A172 (cell line): Measurements from ENCODE around the gene WWOX. TPM values are rescaled to one million over a fixed set of nuclear protein-coding genes. Genes with fewer than 3 reads are reported as not detected.
"Not testable (repeated sequence)": the region's sequence is repeated elsewhere in the genome, so short reads cannot be mapped to it uniquely, and the experiment has no call there.

Experiments used
- DNase-seq: peaks from one replicate; pipeline ENCODE4 v3.0.0-alpha.2; 2015; ENCODE audit warnings: low spot score
- total RNA-seq: library from RNA; depleted of rRNA; stranded (reverse); fragments of >200 nt; shearing (Covaris generic); gene quantifications from 2 replicates; pipeline ENCODE4 v1.2.3, GENCODE V29; 2014; rRNA removed

Gene WWOX
- total RNA-seq = 26.1 and 29.6 TPM in 2 replicates

- peak; percentile 97 for DNase-seq
Observed at GRCh38 chr16:78099271-78100111, at the start of gene WWOX. TSS of gene WWOX (plus strand) at chr16:78099654.

- no peak for DNase-seq
Observed at GRCh38 chr16:78050734-78051400, 48.6 kb upstream of the WWOX start.

- DNase-seq = no peak
Observed at GRCh38 chr16:78057803-78058564, 41.5 kb upstream of the WWOX start.

- not testable (repeated sequence) for DNase-seq
Observed at GRCh38 chr16:78059806-78060205, 39.6 kb upstream of the WWOX start.

- DNase-seq = no peak
Observed at GRCh38 chr16:78060295-78060694, 39.2 kb upstream of the WWOX start.

- no peak for DNase-seq
Observed at GRCh38 chr16:78060809-78061208, 38.6 kb upstream of the WWOX start.

GRCh38 chr16:78065319-78065718 lies 34.1 kb upstream of the WWOX start:
- peak; percentile 3 for DNase-seq

- no peak for DNase-seq
Observed at GRCh38 chr16:78069913-78070312, 29.5 kb upstream of the WWOX start.

- no peak for DNase-seq
Observed at GRCh38 chr16:78072275-78072674, 27.2 kb upstream of the WWOX start.

- no peak for DNase-seq
Observed at GRCh38 chr16:78075800-78076199, 23.7 kb upstream of the WWOX start.

- DNase-seq = no peak
Observed at GRCh38 chr16:78081341-78081740, 18.1 kb upstream of the WWOX start.

- DNase-seq = no peak
Observed at GRCh38 chr16:78091419-78091818, 8.0 kb upstream of the WWOX start.

GRCh38 chr16:78092758-78093157 lies 6.7 kb upstream of the WWOX start:
- DNase-seq = no peak

GRCh38 chr16:78094166-78094565 lies 5.3 kb upstream of the WWOX start:
- no peak for DNase-seq

GRCh38 chr16:78094998-78095397 lies 4.5 kb upstream of the WWOX start:
- no peak for DNase-seq

GRCh38 chr16:78096386-78096785 lies 3.1 kb upstream of the WWOX start:
- no peak for DNase-seq

GRCh38 chr16:78097548-78097947 lies 1.9 kb upstream of the WWOX start:
- no peak for DNase-seq

GRCh38 chr16:78098087-78098486 lies 1.4 kb upstream of the WWOX start:
- no peak for DNase-seq

- no peak for DNase-seq
Observed at GRCh38 chr16:78098595-78099270, 721 bp upstream of the WWOX start.

GRCh38 chr16:78100112-78100467 lies 636 bp downstream of the WWOX start:
- no peak for DNase-seq

- no peak for DNase-seq
Observed at GRCh38 chr16:78102122-78102660, 2.7 kb downstream of the WWOX start.

GRCh38 chr16:78102865-78103264 lies 3.4 kb downstream of the WWOX start:
- DNase-seq = no peak
